NCI-H526 treated with DMSO at 0.1 percent for 48 hours (cell line): ENCODE results near the gene PHYH.
A peak's percentile ranks its signal among the peaks of the same experiment; 100 is the strongest.
"Not testable (repeated sequence)": the region's sequence is repeated elsewhere in the genome, so short reads cannot be mapped to it uniquely, and the experiment has no call there.

Experiments used
- DNase-seq: peaks from one replicate; lab custom pipeline; 2025; lab: John Stamatoyannopoulos, UW

PHYH gene

GRCh38 chr10:13299437-13300287, at the start of gene PHYH:
Gene PHYH (minus strand): TSS chr10:13300064. CDS start chr10:13300042, 22 bp downstream.
- DNase-seq = peak; percentile 27

- DNase-seq = peak; percentile 36
Observed at GRCh38 chr10:13348216-13349017, 48.6 kb upstream of the PHYH start, which contains the start of gene SEPHS1. Gene SEPHS1 (minus strand): TSS chr10:13348293. CDS start chr10:13344950, 3,343 bp downstream.

- DNase-seq = peak; percentile 22
Observed at GRCh38 chr10:13347500-13348156, 47.8 kb upstream of the PHYH start.

GRCh38 chr10:13347043-13347499, 47.2 kb upstream of the PHYH start:
- no peak for DNase-seq

- no peak for DNase-seq
Observed at GRCh38 chr10:13346283-13347042, 46.6 kb upstream of the PHYH start.

- DNase-seq = no peak
Observed at GRCh38 chr10:13340626-13341376, 40.9 kb upstream of the PHYH start.

GRCh38 chr10:13340068-13340467, 40.2 kb upstream of the PHYH start:
- DNase-seq = no peak

GRCh38 chr10:13338390-13339110, 38.7 kb upstream of the PHYH start:
- no peak for DNase-seq

- DNase-seq = no peak
Observed at GRCh38 chr10:13337827-13338196, 37.9 kb upstream of the PHYH start.

GRCh38 chr10:13337128-13337826, 37.4 kb upstream of the PHYH start:
- DNase-seq = no peak

- no peak for DNase-seq
Observed at GRCh38 chr10:13335881-13336280, 36.0 kb upstream of the PHYH start.

- DNase-seq = no peak
Observed at GRCh38 chr10:13334556-13334955, 34.7 kb upstream of the PHYH start.

- no peak for DNase-seq
Observed at GRCh38 chr10:13331646-13332045, 31.8 kb upstream of the PHYH start.

- DNase-seq = not testable (repeated sequence)
Observed at GRCh38 chr10:13330980-13331379, 31.1 kb upstream of the PHYH start.

- no peak for DNase-seq
Observed at GRCh38 chr10:13329565-13329964, 29.7 kb upstream of the PHYH start.

GRCh38 chr10:13328613-13329012, 28.7 kb upstream of the PHYH start:
- no peak for DNase-seq

GRCh38 chr10:13328126-13328525, 28.3 kb upstream of the PHYH start:
- DNase-seq = no peak

GRCh38 chr10:13327534-13327933, 27.7 kb upstream of the PHYH start:
- no peak for DNase-seq

- no peak for DNase-seq
Observed at GRCh38 chr10:13322615-13323148, 22.8 kb upstream of the PHYH start.
